Left lung (tissue), 14 donors: ENCODE measurements around the gene MSANTD4. TPM values are rescaled to one million over a fixed set of nuclear protein-coding genes. Genes with fewer than 3 reads are reported as not detected.
A peak's percentile ranks its signal among the peaks of the same experiment; 100 is the strongest.

ENCODE experiments used
- ATAC-seq: fragments of 200-7000 bp; cut with Tn5 transposase; one replicate; pipeline ENCODE4 v1.9.1; 2020; ENCODE audit warnings: moderate library complexity
- DNase-seq, 4 donors: peaks; one replicate each; pipeline ENCODE4 v3.0.0-alpha.2; 2013 to 2020
- H3K27ac ChIP-seq, 2 donors: fragments of 200-600 bp; sonication (generic) in 1 of 2; one replicate each; pipeline versions ENCODE4 v1.5.0 to v1.8.0; 2020 to 2021
- H3K27me3 ChIP-seq, 2 donors: fragments of 200-600 bp; sonication (generic) in 1 of 2; one replicate each; pipeline versions ENCODE4 v1.5.0 to v1.8.0; 2020 to 2021
- H3K36me3 ChIP-seq, 2 donors: fragments of 200-600 bp; sonication (generic) in 1 of 2; one replicate each; pipeline versions ENCODE4 v1.5.0 to v1.8.0; 2020 to 2021
- H3K4me1 ChIP-seq, 2 donors: fragments of 200-600 bp; one replicate each; pipeline ENCODE4 v1.8.0; 2021
- H3K4me3 ChIP-seq, 2 donors: fragments of 200-600 bp; sonication (generic) in 1 of 2; one replicate each; pipeline versions ENCODE4 v1.5.0 to v1.8.0; 2020 to 2021; ENCODE audit warnings: mild to moderate bottlenecking in 1 of 2
- H3K9me3 ChIP-seq, 2 donors: fragments of 200-600 bp; sonication (generic) in 1 of 2; one replicate each; pipeline versions ENCODE4 v1.5.0 to v1.8.0; 2020 to 2021
- CTCF ChIP-seq, 2 donors: fragments of 200-600 bp; sonication (generic) in 1 of 2; IDR thresholded peaks; one replicate each; pipeline versions ENCODE4 v1.5.0 to v1.8.0; 2021; ENCODE audit warnings: antibody characterized with exemption in 2 of 2
- intact Hi-C, 2 donors: fragments of 100-400 bp; cut with DNase I; formaldehyde crosslinking; loops; one replicate each; pipeline versions ENCODE4 v1.11.2 to v1.14.2; 2022
- long read RNA-seq, 12 donors: library from polyadenylated mRNA in 2 of 12; unstranded in 2 of 12; transcript quantifications; one replicate each; pipeline ENCODE4 v2.0.0 and lab custom pipeline, GENCODE V29; 2019 to 2026
- polyA plus RNA-seq, 6 donors: library from polyadenylated mRNA; unstranded; fragments of 120-200 nt; gene quantifications; one replicate each; pipeline ENCODE4 v1.2.1, GENCODE V29; 2013; ENCODE audit not compliant: insufficient read length in 6 of 6
- total RNA-seq, 2 donors: library from RNA; stranded (reverse); fragmentation: NEBNext Ultra II Directional; extraction: Animal tissue kit (Norgen Biotek cat#: 25700); gene quantifications; one replicate each; pipeline ENCODE4 v1.2.1, GENCODE V29; 2021
- donor health status: DM: no; HTN: yes; CAD: no.
- donor health status: DM: no; HTN: no; CAD: no.

The MSANTD4 gene
- total RNA-seq (10 to 100 TPM; 15.1 to 17.3 TPM), polyA plus RNA-seq (10 to 100 TPM; 28.4 to 38.8 (median 33.4) TPM)
- long read RNA-seq, donor 1, full-length matches to known transcripts: 9 of 91 reads
- long read RNA-seq, donor 1, partial matches to known transcripts: 76 of 91 reads
- long read RNA-seq, donor 1, other reads (novel, unspliced or antisense): 6 of 91 reads
- long read RNA-seq, donor 2, full-length matches to known transcripts: 7 of 7 reads
- long read RNA-seq, donor 2, partial matches to known transcripts: 0 of 7 reads
- long read RNA-seq, donor 2, other reads (novel, unspliced or antisense): 0 of 7 reads
- long read RNA-seq, donor 3, transcript MSANTD4-204 (3 exons, 948 nt): major isoform, 7 of 7 reads
- long read RNA-seq, donor 3, partial matches to known transcripts: 0 of 7 reads
- long read RNA-seq, donor 3, other reads (novel, unspliced or antisense): 0 of 7 reads
- long read RNA-seq, donor 4, partial matches to known transcripts: 0 of 8 reads
- long read RNA-seq, donor 4, other reads (novel, unspliced or antisense): 0 of 8 reads
- long read RNA-seq, donor 5, partial matches to known transcripts: 0 of 1 reads
- long read RNA-seq, donor 5, other reads (novel, unspliced or antisense): 0 of 1 reads
- long read RNA-seq, donor 6, full-length matches to known transcripts: 4 of 4 reads
- long read RNA-seq, donor 6, partial matches to known transcripts: 0 of 4 reads
- long read RNA-seq, donor 6, other reads (novel, unspliced or antisense): 0 of 4 reads
- long read RNA-seq, donor 7, full-length matches to known transcripts: 2 of 2 reads
- long read RNA-seq, donor 7, partial matches to known transcripts: 0 of 2 reads
- long read RNA-seq, donor 7, other reads (novel, unspliced or antisense): 0 of 2 reads
- long read RNA-seq, donor 8, transcript MSANTD4-204 (3 exons, 948 nt): major isoform, 7 of 8 reads
- long read RNA-seq, donor 8, partial matches to known transcripts: 0 of 8 reads
- long read RNA-seq, donor 8, other reads (novel, unspliced or antisense): 0 of 8 reads
- long read RNA-seq, donor 9: 0 reads
- long read RNA-seq, donor 10, partial matches to known transcripts: 0 of 1 reads
- long read RNA-seq, donor 10, other reads (novel, unspliced or antisense): 1 of 1 reads
- long read RNA-seq, donor 11, partial matches to known transcripts: 7 of 9 reads
- long read RNA-seq, donor 11, other reads (novel, unspliced or antisense): 0 of 9 reads
- long read RNA-seq, donor 12, partial matches to known transcripts: 0 of 6 reads
- long read RNA-seq, donor 12, other reads (novel, unspliced or antisense): 0 of 6 reads

GRCh38 chr11:106021967-106022794, at the start of gene MSANTD4:
MSANTD4 (minus strand) TSS chr11:106022240; CDS start chr11:106010917, 11,323 bp downstream.
- Histone ChIP-seq H3K4me3 (peak within 1 kb of the TSS; percentile 84 to 92), H3K36me3 (no peaks in the 10 kb centered on the region), H3K4me1 (peaks cover 0 to 26% of the 10 kb centered on the region in 2 donors), H3K27me3 (no peaks in the 10 kb centered on the region), H3K27ac (peak within 1 kb of the TSS; percentile 74 to 83), H3K9me3 (peaks cover 0 to 1% of the 10 kb centered on the region in 2 donors)
- intact Hi-C loops: no loop called here
- TF ChIP-seq CTCF (IDR thresholded peaks at IDR 0.05): no peak
- ATAC-seq (peak; percentile 99), DNase-seq (peak; percentile 96 to 99 (median 98))

GRCh38 chr11:106070606-106071005, 48.6 kb upstream of the MSANTD4 start:
- DNase-seq (no peak), ATAC-seq (no peak)
- intact Hi-C loops: no loop called here
- Histone ChIP-seq H3K27ac (no peak overlapping the region), H3K27me3 (no peaks in the 10 kb centered on the region), H3K4me3 (no peak overlapping the region), H3K36me3 (no peaks in the 10 kb centered on the region), H3K4me1 (no peaks in the 10 kb centered on the region), H3K9me3 (no peaks in the 10 kb centered on the region)
- TF ChIP-seq CTCF (IDR thresholded peaks at IDR 0.05): no peak

- no peaks in the 10 kb centered on the region for H3K27me3 ChIP-seq
- H3K36me3 ChIP-seq: no peaks in the 10 kb centered on the region
- intact Hi-C loops: no loop called here
- no peak overlapping the region for H3K4me3 ChIP-seq
- no peak overlapping the region for H3K27ac ChIP-seq
- no peaks in the 10 kb centered on the region for H3K4me1 ChIP-seq
- DNase-seq (no peak), ATAC-seq (no peak)
- TF ChIP-seq CTCF (IDR thresholded peaks at IDR 0.05): no peak
- H3K9me3 ChIP-seq: no peaks in the 10 kb centered on the region
Measured at GRCh38 chr11:106063009-106063408, 41.0 kb upstream of the MSANTD4 start.

GRCh38 chr11:106061954-106062949, 40.2 kb upstream of the MSANTD4 start:
- no peak for ATAC-seq
- DNase-seq: no peak
- intact Hi-C loops: no loop called here
- Histone ChIP-seq H3K4me1 (no peaks in the 10 kb centered on the region), H3K27ac (no peak overlapping the region), H3K9me3 (no peaks in the 10 kb centered on the region), H3K36me3 (no peaks in the 10 kb centered on the region), H3K27me3 (no peaks in the 10 kb centered on the region), H3K4me3 (no peak overlapping the region)
- no peak for TF ChIP-seq CTCF (IDR thresholded peaks at IDR 0.05)
